ENCODE results near the gene FOLR1. TPM values are rescaled to one million over a fixed set of nuclear protein-coding genes. Genes with fewer than 3 reads are reported as not detected.
"Not testable (repeated sequence)": the region's sequence is repeated elsewhere in the genome, so short reads cannot be mapped to it uniquely, and the experiment has no call there.

The FOLR1 gene
- total RNA-seq, 1 donor from 2014 or later = not detected

DNA sequence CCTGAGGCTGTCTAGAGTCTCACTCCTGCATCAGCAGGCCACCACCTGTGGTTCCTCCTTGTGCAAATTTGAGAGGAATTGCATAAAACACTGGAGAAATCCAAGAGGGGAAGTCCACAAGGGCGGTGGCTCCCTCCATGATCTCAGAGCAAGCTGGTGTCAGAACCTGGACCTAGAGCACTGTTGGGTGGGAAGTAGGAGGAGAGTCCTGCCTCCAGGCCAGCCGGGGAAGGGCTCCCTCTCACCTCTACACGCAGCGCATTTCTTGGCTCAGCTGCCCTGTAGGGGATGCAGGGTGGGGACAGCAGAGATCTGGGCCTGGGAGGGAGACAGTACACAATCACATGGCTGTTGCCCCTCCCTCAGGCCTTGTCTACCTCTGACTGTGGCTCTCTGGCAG, 19.9 kb upstream of the FOLR1 start:
- H3K9me3 ChIP-seq; H3K27me3 ChIP-seq; H3K36me3 ChIP-seq; intact Hi-C loops (cut with DNase I); H3K27ac ChIP-seq; DNase-seq (ENCODE audit: extremely low spot score in 2 of 2); H3K4me3 ChIP-seq; H3K4me1 ChIP-seq: not testable (repeated sequence)

GRCh38 chr11:72173291-72173690, 18.6 kb upstream of the FOLR1 start:
- no peak overlapping the region for H3K4me3 ChIP-seq
- no peak overlapping the region for H3K27ac ChIP-seq
- H3K4me1 ChIP-seq = no peaks in the 10 kb centered on the region
- TF ChIP-seq POLR2AphosphoS5 (IDR thresholded peaks at IDR 0.05; ENCODE audit: insufficient read depth in 1 of 2, low read depth in 1 of 2) (no peak), POLR2A (IDR thresholded peaks at IDR 0.05) (no peak)
- TF ChIP-seq, protein P1, sequence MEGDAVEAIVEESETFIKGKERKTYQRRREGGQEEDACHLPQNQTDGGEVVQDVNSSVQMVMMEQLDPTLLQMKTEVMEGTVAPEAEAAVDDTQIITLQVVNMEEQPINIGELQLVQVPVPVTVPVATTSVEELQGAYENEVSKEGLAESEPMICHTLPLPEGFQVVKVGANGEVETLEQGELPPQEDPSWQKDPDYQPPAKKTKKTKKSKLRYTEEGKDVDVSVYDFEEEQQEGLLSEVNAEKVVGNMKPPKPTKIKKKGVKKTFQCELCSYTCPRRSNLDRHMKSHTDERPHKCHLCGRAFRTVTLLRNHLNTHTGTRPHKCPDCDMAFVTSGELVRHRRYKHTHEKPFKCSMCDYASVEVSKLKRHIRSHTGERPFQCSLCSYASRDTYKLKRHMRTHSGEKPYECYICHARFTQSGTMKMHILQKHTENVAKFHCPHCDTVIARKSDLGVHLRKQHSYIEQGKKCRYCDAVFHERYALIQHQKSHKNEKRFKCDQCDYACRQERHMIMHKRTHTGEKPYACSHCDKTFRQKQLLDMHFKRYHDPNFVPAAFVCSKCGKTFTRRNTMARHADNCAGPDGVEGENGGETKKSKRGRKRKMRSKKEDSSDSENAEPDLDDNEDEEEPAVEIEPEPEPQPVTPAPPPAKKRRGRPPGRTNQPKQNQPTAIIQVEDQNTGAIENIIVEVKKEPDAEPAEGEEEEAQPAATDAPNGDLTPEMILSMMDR (IDR thresholded peaks at IDR 0.05) = no peak
- no peaks in the 10 kb centered on the region for H3K36me3 ChIP-seq
- DNase-seq (ENCODE audit: extremely low spot score in 2 of 2) = no peak
- H3K9me3 ChIP-seq = no peaks in the 10 kb centered on the region
- intact Hi-C loops (cut with DNase I) = no loop called here
- H3K27me3 ChIP-seq = no peaks in the 10 kb centered on the region

GRCh38 chr11:72174302-72175070, 17.5 kb upstream of the FOLR1 start:
- H3K4me3 ChIP-seq = no peak overlapping the region
- DNase-seq (ENCODE audit: extremely low spot score in 2 of 2) = no peak
- H3K27me3 ChIP-seq = no peaks in the 10 kb centered on the region
- intact Hi-C loops (cut with DNase I) = no loop called here
- no peaks in the 10 kb centered on the region for H3K36me3 ChIP-seq
- no peaks in the 10 kb centered on the region for H3K4me1 ChIP-seq
- no peaks in the 10 kb centered on the region for H3K9me3 ChIP-seq
- TF ChIP-seq, protein P1 (IDR thresholded peaks at IDR 0.05) = no peak
- TF ChIP-seq POLR2A (IDR thresholded peaks at IDR 0.05) (no peak), POLR2AphosphoS5 (IDR thresholded peaks at IDR 0.05; ENCODE audit: insufficient read depth in 1 of 2, low read depth in 1 of 2) (no peak)
- no peak overlapping the region for H3K27ac ChIP-seq

GRCh38 chr11:72177656-72178055, 14.3 kb upstream of the FOLR1 start:
- H3K27me3 ChIP-seq = no peaks in the 10 kb centered on the region
- no peak overlapping the region for H3K27ac ChIP-seq
- no peaks in the 10 kb centered on the region for H3K9me3 ChIP-seq
- H3K36me3 ChIP-seq = no peaks in the 10 kb centered on the region
- DNase-seq (ENCODE audit: extremely low spot score in 2 of 2) = no peak
- intact Hi-C loops (cut with DNase I) = no loop called here
- H3K4me1 ChIP-seq = no peaks in the 10 kb centered on the region
- TF ChIP-seq POLR2A (IDR thresholded peaks at IDR 0.05) (no peak), POLR2AphosphoS5 (IDR thresholded peaks at IDR 0.05; ENCODE audit: insufficient read depth in 1 of 2, low read depth in 1 of 2) (no peak)
- TF ChIP-seq, protein P1 (IDR thresholded peaks at IDR 0.05) = no peak
- no peak overlapping the region for H3K4me3 ChIP-seq

- DNase-seq (ENCODE audit: extremely low spot score in 2 of 2) = no peak
- H3K4me3 ChIP-seq = no peak overlapping the region
- no peaks in the 10 kb centered on the region for H3K9me3 ChIP-seq
- H3K27ac ChIP-seq = no peak overlapping the region
- no peak for TF ChIP-seq POLR2AphosphoS5 (IDR thresholded peaks at IDR 0.05; ENCODE audit: insufficient read depth in 1 of 2, low read depth in 1 of 2)
- TF ChIP-seq, protein P1 (IDR thresholded peaks at IDR 0.05) = no peak
- intact Hi-C loops (cut with DNase I) = no loop called here
- H3K27me3 ChIP-seq = no peaks in the 10 kb centered on the region
- H3K4me1 ChIP-seq = peaks cover 5% of the 10 kb centered on the region
- no peaks in the 10 kb centered on the region for H3K36me3 ChIP-seq
These were observed 12.7 kb upstream of the FOLR1 start for GRCh38 chr11:72179049-72179803.
